NB4 (cell line): ENCODE measurements around the gene TEAD4.

ENCODE experiments used
- CTCF ChIP-seq: IDR thresholded peaks from one replicate; pipeline ENCODE4 v1.5.1; 2012; ENCODE audit warnings: low read depth, low read length
- MAX ChIP-seq: IDR thresholded peaks from 2 replicates; pipeline ENCODE4 v1.6.1; 2011; ENCODE audit warnings: low read depth, low read length
- POLR2A ChIP-seq: IDR thresholded peaks from 2 replicates; pipeline ENCODE4 v1.6.1; 2011; ENCODE audit warnings: mild to moderate bottlenecking; ENCODE audit not compliant: insufficient read length; ENCODE audit errors: extremely low read depth

- TF ChIP-seq CTCF, result no peak
- TF ChIP-seq POLR2A, result no peak
- TF ChIP-seq MAX, result no peak
Observed at GRCh38 chr12:2923057-2923456, 36.1 kb upstream of the TEAD4 start.
